Loucy (cell line): ENCODE results near the gene ADGRL3.

Experiments used
- H2AFZ ChIP-seq: fragments of 200-600 bp; sonication (generic); 2 replicates; pipeline ENCODE4 v1.6.0; 2016; ENCODE audit warnings: antibody characterized with exemption, mild to moderate bottlenecking, low read length, moderate library complexity
- H3F3A ChIP-seq: fragments of 200-600 bp; 2 replicates; pipeline ENCODE4 v1.6.0; 2016; ENCODE audit warnings: antibody characterized with exemption, low read depth, mild to moderate bottlenecking
- H3K27me3 ChIP-seq: fragments of 200-600 bp; sonication (generic); 2 replicates; pipeline ENCODE4 v1.6.1; 2014; ENCODE audit warnings: low read length, mild to moderate bottlenecking; ENCODE audit not compliant: insufficient read depth, poor library complexity, severe bottlenecking
- H3K36me3 ChIP-seq: fragments of 200-600 bp; sonication (generic); 2 replicates; pipeline ENCODE4 v1.6.1; 2016; ENCODE audit warnings: low read length; ENCODE audit not compliant: insufficient read depth
- H3K4me1 ChIP-seq: fragments of 200-600 bp; sonication (generic); 2 replicates; pipeline ENCODE4 v1.5.1; 2014; ENCODE audit warnings: low read length, mild to moderate bottlenecking; ENCODE audit not compliant: insufficient read depth, poor library complexity, severe bottlenecking
- H3K4me2 ChIP-seq: fragments of 200-600 bp; sonication (generic); 2 replicates; pipeline ENCODE4 v1.6.0; 2014; ENCODE audit warnings: antibody characterized with exemption, low read length, low read depth, mild to moderate bottlenecking; ENCODE audit not compliant: poor library complexity, severe bottlenecking
- H3K4me3 ChIP-seq: fragments of 200-600 bp; sonication (generic); 2 replicates; pipeline ENCODE4 v1.5.1; 2014; ENCODE audit warnings: low read length, mild to moderate bottlenecking, mixed read lengths; ENCODE audit not compliant: poor library complexity, severe bottlenecking
- H3K79me2 ChIP-seq: fragments of 200-600 bp; sonication (generic); 2 replicates; pipeline ENCODE4 v1.6.1; 2014; ENCODE audit warnings: low read length; ENCODE audit not compliant: insufficient read depth
- H3K9ac ChIP-seq: fragments of 200-600 bp; sonication (generic); 2 replicates; pipeline ENCODE4 v1.6.0; 2014; ENCODE audit warnings: mild to moderate bottlenecking, low read depth, low read length, moderate library complexity; ENCODE audit not compliant: poor library complexity, severe bottlenecking
- H3K9me2 ChIP-seq: fragments of 200-600 bp; sonication (generic); replicated peaks from 2 replicates; pipeline ENCODE4 v1.6.1; 2016; ENCODE audit warnings: low read depth, low read length, mixed read lengths
- H3K9me3 ChIP-seq: fragments of 200-600 bp; sonication (generic); 2 replicates; pipeline ENCODE4 v1.6.1; 2014; ENCODE audit warnings: mild to moderate bottlenecking, antibody characterized with exemption, low read length, low read depth; ENCODE audit not compliant: insufficient read depth
- H4K20me1 ChIP-seq: fragments of 200-600 bp; sonication (generic); 2 replicates; pipeline ENCODE4 v1.6.0; 2014; ENCODE audit warnings: antibody characterized with exemption, low read length, mild to moderate bottlenecking; ENCODE audit not compliant: insufficient read depth, poor library complexity, severe bottlenecking
- CTCF ChIP-seq: fragments of 200-600 bp; sonication (generic); conservative IDR thresholded peaks from 2 replicates; pipeline ENCODE4 v1.5.1; 2014; ENCODE audit warnings: mild to moderate bottlenecking, antibody characterized with exemption, low read length
- EZH2phosphoT487 ChIP-seq: fragments of 200-600 bp; IDR thresholded peaks from 2 replicates; pipeline ENCODE4 v1.6.1; 2018; ENCODE audit warnings: antibody characterized with exemption, mild to moderate bottlenecking, moderate library complexity, borderline replicate concordance

Gene ADGRL3

GRCh38 chr4:61665649-61666048 lies 465.5 kb downstream of the ADGRL3 start:
- Histone ChIP-seq H3K9me3 (no peaks in the 10 kb centered on the region; the same call in 1 of the 2 replicates), H3K4me3 (no peak overlapping the region), H3F3A (no peaks in the 10 kb centered on the region), H4K20me1 (no peaks in the 10 kb centered on the region), H3K36me3 (no peaks in the 10 kb centered on the region), H3K9ac (no peak overlapping the region), H3K4me2 (no peak overlapping the region), H3K4me1 (no peaks in the 10 kb centered on the region), H3K27me3 (no peaks in the 10 kb centered on the region), H2AFZ (no peak overlapping the region), H3K79me2 (no peaks in the 10 kb centered on the region), H3K9me2 (no peaks in the 10 kb centered on the region)
- no peak for TF ChIP-seq EZH2phosphoT487
- TF ChIP-seq CTCF = no peak

- H3K27me3 ChIP-seq = no peaks in the 10 kb centered on the region
- no peaks in the 10 kb centered on the region for H3K79me2 ChIP-seq
- H3K4me2 ChIP-seq = no peak overlapping the region
- H3K9me2 ChIP-seq = no peaks in the 10 kb centered on the region
- no peaks in the 10 kb centered on the region for H4K20me1 ChIP-seq
- H3F3A ChIP-seq = no peaks in the 10 kb centered on the region
- no peaks in the 10 kb centered on the region; the same call in 1 of the 2 replicates for H3K9me3 ChIP-seq
- H3K9ac ChIP-seq = no peak overlapping the region
- no peaks in the 10 kb centered on the region for H3K36me3 ChIP-seq
- H3K4me1 ChIP-seq = no peaks in the 10 kb centered on the region
- H3K4me3 ChIP-seq = no peak overlapping the region
- TF ChIP-seq EZH2phosphoT487 = no peak
- no peak for TF ChIP-seq CTCF
- H2AFZ ChIP-seq = no peak overlapping the region
Observed at GRCh38 chr4:61666244-61666643, 466.1 kb downstream of the ADGRL3 start.

GRCh38 chr4:61671599-61671998 lies 471.5 kb downstream of the ADGRL3 start:
- H3K36me3 ChIP-seq = no peaks in the 10 kb centered on the region
- no peaks in the 10 kb centered on the region for H3K27me3 ChIP-seq
- no peaks in the 10 kb centered on the region for H3F3A ChIP-seq
- no peaks in the 10 kb centered on the region; the same call in 1 of the 2 replicates for H3K9me3 ChIP-seq
- no peaks in the 10 kb centered on the region for H3K4me1 ChIP-seq
- no peak overlapping the region for H3K4me2 ChIP-seq
- no peaks in the 10 kb centered on the region for H3K9me2 ChIP-seq
- TF ChIP-seq CTCF (no peak), EZH2phosphoT487 (no peak)
- no peaks in the 10 kb centered on the region for H4K20me1 ChIP-seq
- H3K9ac ChIP-seq = no peak overlapping the region
- H2AFZ ChIP-seq = no peak overlapping the region
- no peaks in the 10 kb centered on the region for H3K79me2 ChIP-seq
- H3K4me3 ChIP-seq = no peak overlapping the region
